Dendritic cell treated with granulocyte-macrophage colony-stimulating factor and Interleukin-4, amounts not matched to agents 40 ng/mL and 50 ng/mL, for 4 days (primary cell): ENCODE results near the gene ZNF296.
"Not testable (repeated sequence)": the region's sequence is repeated elsewhere in the genome, so short reads cannot be mapped to it uniquely, and the experiment has no call there.

ENCODE experiments used
- H3K27ac Mint-ChIP-seq: one replicate; pipeline ENCODE4 v1.8.0; 2022; ENCODE audit warnings: mild to moderate bottlenecking, mixed read lengths
- H3K27me3 Mint-ChIP-seq: one replicate; pipeline ENCODE4 v1.8.0; 2022; ENCODE audit warnings: mild to moderate bottlenecking, mixed read lengths
- H3K36me3 Mint-ChIP-seq: one replicate; pipeline ENCODE4 v1.8.0; 2022; ENCODE audit warnings: low read depth, mixed read lengths
- H3K4me1 Mint-ChIP-seq: one replicate; pipeline ENCODE4 v1.8.0; 2022; ENCODE audit warnings: low read depth, mixed read lengths
- H3K4me3 Mint-ChIP-seq: one replicate; pipeline ENCODE4 v1.8.0; 2022; ENCODE audit warnings: mild to moderate bottlenecking, moderate library complexity, mixed read lengths
- H3K9me3 Mint-ChIP-seq: one replicate; pipeline ENCODE4 v1.8.0; 2022; ENCODE audit warnings: mixed read lengths
- intact Hi-C: fragments of 100-400 bp; cut with micrococcal nuclease; formaldehyde crosslinking; loops from one replicate; pipeline ENCODE4 v1.15.0; 2022

ZNF296 gene

GRCh38 chr19:45076029-45076850 is at the start of gene ZNF296:
ZNF296 (minus strand) TSS chr19:45076478; CDS start chr19:45076373, 105 bp downstream.
- peak within 1 kb of the TSS; percentile 94 for H3K4me3 Mint-ChIP-seq
- peak within 1 kb of the TSS; percentile 96 for H3K27ac Mint-ChIP-seq
- no peaks in the 10 kb centered on the region for H3K27me3 Mint-ChIP-seq
- intact Hi-C loops, result loop anchor here (5.0 kb wide), 1 partner anchor 34 kb away; no protein-coding TSS in a partner anchor
- H3K9me3 Mint-ChIP-seq, result no peaks in the 10 kb centered on the region
- H3K36me3 Mint-ChIP-seq, result peaks cover 48% of the 10 kb centered on the region
- H3K4me1 Mint-ChIP-seq, result peaks cover 58% of the 10 kb centered on the region

DNA sequence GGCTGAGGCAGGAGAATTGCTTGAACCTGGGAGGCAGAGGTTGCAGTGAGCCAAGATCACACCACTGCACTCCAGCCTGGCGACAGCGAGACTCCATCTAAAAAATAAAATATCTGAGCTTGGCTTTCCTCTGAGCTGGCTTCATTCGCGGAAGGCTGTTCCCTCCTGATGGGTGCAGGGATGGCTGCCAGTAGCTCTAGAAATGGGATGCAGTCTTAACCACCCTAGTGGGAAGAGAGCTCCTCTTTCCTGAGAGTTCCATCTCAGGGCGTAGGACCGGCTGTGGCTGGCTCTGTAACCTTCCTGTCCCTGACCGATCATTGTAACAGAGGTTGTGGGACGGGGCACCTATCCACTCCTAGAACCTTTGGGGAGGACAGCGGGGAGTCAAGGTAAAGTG is 49.1 kb upstream of the ZNF296 start:
- intact Hi-C loops, result no loop called here
- peaks cover 26% of the 10 kb centered on the region for H3K4me1 Mint-ChIP-seq
- no peaks in the 10 kb centered on the region for H3K27me3 Mint-ChIP-seq
- H3K4me3 Mint-ChIP-seq, result no peak overlapping the region
- no peak overlapping the region for H3K27ac Mint-ChIP-seq
- peaks cover 18% of the 10 kb centered on the region for H3K36me3 Mint-ChIP-seq
- no peaks in the 10 kb centered on the region for H3K9me3 Mint-ChIP-seq

- Mint-ChIP-seq H3K36me3 (peaks cover 23% of the 10 kb centered on the region), H3K4me3 (no peak overlapping the region), H3K9me3 (no peaks in the 10 kb centered on the region), H3K4me1 (peaks cover 26% of the 10 kb centered on the region), H3K27me3 (no peaks in the 10 kb centered on the region), H3K27ac (peak overlapping the region; percentile 14)
- intact Hi-C loops, result no loop called here
Measured at GRCh38 chr19:45124021-45124420, 47.7 kb upstream of the ZNF296 start.

- Mint-ChIP-seq H3K4me1 (peaks cover 32% of the 10 kb centered on the region), H3K4me3 (no peak overlapping the region), H3K27ac (peak overlapping the region; percentile 14), H3K27me3 (peaks cover 4% of the 10 kb centered on the region), H3K9me3 (no peaks in the 10 kb centered on the region), H3K36me3 (peaks cover 20% of the 10 kb centered on the region)
- intact Hi-C loops, result no loop called here
Measured at GRCh38 chr19:45123440-45123850, 47.2 kb upstream of the ZNF296 start.

- peaks cover 38% of the 10 kb centered on the region for H3K4me1 Mint-ChIP-seq
- no peaks in the 10 kb centered on the region for H3K9me3 Mint-ChIP-seq
- H3K27me3 Mint-ChIP-seq, result peaks cover 8% of the 10 kb centered on the region
- no peak overlapping the region for H3K27ac Mint-ChIP-seq
- intact Hi-C loops, result no loop called here
- no peak overlapping the region for H3K4me3 Mint-ChIP-seq
- peaks cover 20% of the 10 kb centered on the region for H3K36me3 Mint-ChIP-seq
Measured at GRCh38 chr19:45122832-45123231, 46.6 kb upstream of the ZNF296 start.

- no peak overlapping the region for H3K27ac Mint-ChIP-seq
- H3K4me3 Mint-ChIP-seq, result no peak overlapping the region
- intact Hi-C loops, result no loop called here
- H3K9me3 Mint-ChIP-seq, result no peaks in the 10 kb centered on the region
- H3K27me3 Mint-ChIP-seq, result peaks cover 8% of the 10 kb centered on the region
- peaks cover 20% of the 10 kb centered on the region for H3K36me3 Mint-ChIP-seq
- H3K4me1 Mint-ChIP-seq, result peaks cover 47% of the 10 kb centered on the region
Measured at GRCh38 chr19:45121827-45122345, 45.6 kb upstream of the ZNF296 start.

DNA sequence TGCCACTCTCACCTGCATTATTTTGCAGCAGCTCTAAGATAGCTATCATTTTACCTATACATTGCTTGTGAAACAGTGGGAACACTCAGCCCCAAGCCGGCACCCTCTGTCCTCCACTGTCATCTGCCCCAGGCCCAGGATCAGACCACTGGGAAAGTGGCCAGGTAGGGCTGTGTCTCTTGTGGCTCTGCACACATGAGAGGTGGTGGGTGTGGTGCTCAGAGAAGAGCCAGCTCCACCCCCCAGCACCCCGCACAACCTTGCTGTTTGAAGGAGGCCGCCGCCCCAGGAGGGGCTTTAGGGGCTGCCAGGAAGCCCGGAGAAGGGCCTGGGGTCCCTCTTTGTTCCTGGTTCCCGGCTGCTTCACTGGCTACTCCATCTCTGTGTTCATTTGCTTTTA is 43.3 kb upstream of the ZNF296 start:
- Mint-ChIP-seq H3K27ac (no peak overlapping the region), H3K36me3 (peaks cover 20% of the 10 kb centered on the region), H3K4me1 (peaks cover 68% of the 10 kb centered on the region), H3K4me3 (no peak overlapping the region), H3K27me3 (peaks cover 8% of the 10 kb centered on the region), H3K9me3 (no peaks in the 10 kb centered on the region)
- intact Hi-C loops, result no loop called here

DNA sequence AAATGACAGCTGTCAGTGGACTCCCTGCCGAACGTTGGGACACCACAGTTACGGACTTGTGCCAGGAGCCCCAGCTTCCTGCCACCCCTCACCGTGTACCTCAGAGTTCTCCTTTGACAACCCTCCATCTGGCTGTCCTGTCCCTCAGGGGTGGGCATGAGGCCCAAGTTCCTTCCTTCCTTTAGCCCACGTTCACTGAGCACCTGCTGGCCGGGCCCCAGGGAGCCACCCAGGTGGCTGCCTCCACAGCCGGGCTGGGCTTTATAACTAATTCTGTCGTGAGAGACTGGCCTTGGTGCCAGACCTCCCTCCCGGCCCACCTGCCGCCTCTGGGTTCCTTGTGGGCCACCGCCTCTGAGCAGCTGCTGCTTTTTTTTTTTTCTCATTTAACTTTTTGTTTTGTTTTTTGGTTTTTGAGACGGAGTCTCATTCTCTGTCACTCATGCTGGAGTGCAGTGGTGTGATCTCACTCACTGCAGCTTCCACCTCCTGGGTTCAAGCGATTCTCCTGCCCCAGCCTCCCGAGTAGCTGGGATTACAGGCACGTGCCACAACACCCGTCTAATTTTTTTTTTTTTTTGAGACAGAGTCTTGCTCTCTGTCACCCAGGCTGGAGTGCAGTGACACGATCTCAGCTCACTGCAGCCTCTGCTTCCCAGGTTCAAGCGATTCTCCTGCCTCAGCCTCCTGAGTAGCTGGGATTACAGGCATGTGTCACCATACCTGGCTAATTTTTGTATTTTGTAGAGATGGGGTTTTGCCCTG is 42.5 kb upstream of the ZNF296 start:
- H3K27ac Mint-ChIP-seq, H3K9me3 Mint-ChIP-seq, H3K27me3 Mint-ChIP-seq, H3K4me3 Mint-ChIP-seq, intact Hi-C loops: not testable (repeated sequence)
- Mint-ChIP-seq H3K36me3 (peaks cover 15% of the 10 kb centered on the region), H3K4me1 (peaks cover 69% of the 10 kb centered on the region)

GRCh38 chr19:45118106-45118505 is 41.8 kb upstream of the ZNF296 start:
- H3K27me3 Mint-ChIP-seq, result peaks cover 8% of the 10 kb centered on the region
- H3K4me3 Mint-ChIP-seq, result no peak overlapping the region
- H3K9me3 Mint-ChIP-seq, result no peaks in the 10 kb centered on the region
- H3K36me3 Mint-ChIP-seq, result peaks cover 9% of the 10 kb centered on the region
- intact Hi-C loops, result no loop called here
- peaks cover 72% of the 10 kb centered on the region for H3K4me1 Mint-ChIP-seq
- H3K27ac Mint-ChIP-seq, result peak overlapping the region; percentile 6

DNA sequence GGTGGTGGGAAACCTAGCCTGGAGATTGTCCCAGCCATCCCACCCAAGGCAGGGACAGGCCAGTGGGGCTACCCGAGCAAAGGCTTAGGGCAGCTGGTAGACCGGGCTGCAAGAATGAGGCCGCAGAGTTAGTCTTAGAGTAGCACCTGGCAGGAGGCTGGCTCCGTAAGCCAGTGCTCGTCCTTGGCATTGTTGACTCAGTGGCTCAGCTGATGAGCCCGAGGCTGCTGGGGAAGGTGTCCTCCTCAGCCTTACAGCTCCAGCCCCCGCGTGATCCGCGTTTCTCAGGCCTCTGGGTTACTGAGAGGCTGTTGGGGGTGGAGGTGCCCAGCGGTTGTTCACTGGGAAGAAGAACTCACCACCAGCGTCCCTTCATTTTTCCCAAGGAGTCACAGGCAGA is 41.4 kb upstream of the ZNF296 start:
- Mint-ChIP-seq H3K4me3 (no peak overlapping the region), H3K9me3 (no peaks in the 10 kb centered on the region), H3K27me3 (peaks cover 8% of the 10 kb centered on the region), H3K4me1 (peaks cover 72% of the 10 kb centered on the region), H3K36me3 (peaks cover 8% of the 10 kb centered on the region), H3K27ac (peak overlapping the region; percentile 6)
- intact Hi-C loops, result no loop called here

DNA sequence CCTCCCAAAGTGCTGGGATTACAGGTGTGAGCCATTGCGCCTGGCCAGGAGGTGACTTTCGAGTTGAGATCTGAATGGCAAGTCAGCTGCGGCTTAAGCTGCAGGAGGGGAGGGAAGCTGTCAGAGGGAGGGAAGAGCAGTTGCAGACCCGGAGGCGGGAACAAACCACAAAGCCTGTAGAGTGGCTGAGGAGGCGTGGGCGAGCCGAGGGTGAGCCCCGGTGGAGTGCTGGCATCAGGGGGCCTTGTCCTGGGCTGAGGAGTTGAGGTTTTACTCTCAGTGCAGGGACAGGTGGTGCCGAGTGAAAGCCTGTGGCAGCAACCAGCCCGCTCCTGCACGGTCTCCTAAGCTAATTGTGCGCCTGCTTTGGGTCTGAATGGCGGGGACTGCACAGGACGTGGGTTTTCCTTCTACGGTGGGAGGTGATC is 40.9 kb upstream of the ZNF296 start:
- H3K27ac Mint-ChIP-seq, result no peak overlapping the region
- peaks cover 72% of the 10 kb centered on the region for H3K4me1 Mint-ChIP-seq
- peak overlapping the region; percentile 18 for H3K4me3 Mint-ChIP-seq
- H3K27me3 Mint-ChIP-seq, result peaks cover 8% of the 10 kb centered on the region
- no peaks in the 10 kb centered on the region for H3K9me3 Mint-ChIP-seq
- peaks cover 8% of the 10 kb centered on the region for H3K36me3 Mint-ChIP-seq
- intact Hi-C loops, result no loop called here

DNA sequence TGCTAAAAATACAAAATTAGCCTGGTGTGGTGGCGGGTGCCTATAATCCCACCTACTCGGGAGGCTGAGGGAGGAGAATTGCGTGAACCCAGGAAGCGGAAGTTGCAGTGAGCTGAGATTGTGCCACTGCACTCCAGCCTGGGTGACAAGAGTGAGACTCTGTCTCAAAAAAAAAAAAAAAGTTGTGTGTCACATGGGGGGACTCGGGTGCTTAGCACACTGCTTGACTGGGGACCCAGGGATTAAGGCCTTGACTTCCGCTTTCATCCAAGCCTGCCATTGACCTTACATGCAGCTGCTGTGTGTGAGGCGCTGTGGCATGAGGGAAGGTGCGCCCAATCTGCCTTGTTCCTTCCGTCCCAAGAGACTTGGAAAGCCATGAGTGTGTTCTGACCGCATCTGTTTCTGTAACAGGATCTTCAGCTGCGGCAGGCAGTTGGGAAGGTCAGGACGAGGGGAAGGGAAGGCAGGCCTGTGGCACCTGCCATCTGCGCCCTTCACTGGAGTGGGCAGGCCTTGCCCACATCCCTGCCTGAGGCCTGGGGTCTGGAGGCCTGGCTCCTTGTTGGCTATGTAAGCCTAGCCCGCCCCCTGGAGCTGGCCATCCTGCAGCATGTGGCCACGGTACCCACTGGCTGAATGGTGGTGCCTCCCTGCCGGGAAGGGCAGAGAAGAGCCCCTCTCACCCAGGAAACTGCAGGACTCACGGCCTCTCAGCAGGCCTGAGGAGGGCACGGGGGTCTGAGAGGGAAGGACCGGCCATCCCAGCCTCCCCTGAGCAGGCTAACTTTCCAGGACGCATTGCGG is 39.7 kb upstream of the ZNF296 start:
- H3K36me3 Mint-ChIP-seq, result peaks cover 8% of the 10 kb centered on the region
- H3K4me1 Mint-ChIP-seq, result peaks cover 71% of the 10 kb centered on the region
- intact Hi-C loops, result no loop called here
- peak overlapping the region; percentile 60 for H3K27ac Mint-ChIP-seq
- H3K9me3 Mint-ChIP-seq, result no peaks in the 10 kb centered on the region
- no peak overlapping the region for H3K4me3 Mint-ChIP-seq
- H3K27me3 Mint-ChIP-seq, result peaks cover 8% of the 10 kb centered on the region

GRCh38 chr19:45114116-45114515 is 37.8 kb upstream of the ZNF296 start:
- Mint-ChIP-seq H3K36me3 (peaks cover 3% of the 10 kb centered on the region), H3K27me3 (peaks cover 8% of the 10 kb centered on the region), H3K4me3 (no peak overlapping the region), H3K9me3 (no peaks in the 10 kb centered on the region), H3K27ac (no peak overlapping the region), H3K4me1 (peaks cover 74% of the 10 kb centered on the region)
- intact Hi-C loops, result no loop called here
